K562 (cell line): ENCODE data around the gene VSIG10L2.

Source experiments
- ATF7 ChIP-seq: fragments of 450-650 bp; IDR thresholded peaks from 2 replicates; pipeline ENCODE4 v1.7.1; 2014; ENCODE audit warnings: mild to moderate bottlenecking, moderate library complexity
- TF ChIP-seq, protein P1 (sequence below), 2 experiments: fragments of 450-650 bp; formaldehyde crosslinking in 1 of 2; IDR thresholded peaks; 2 replicates each; pipeline versions ENCODE4 v1.4.0 to v1.6.1; 2014 to 2020; ENCODE audit warnings: mild to moderate bottlenecking in 2 of 2, borderline replicate concordance in 1 of 2, low read depth in 1 of 2
- TF ChIP-seq, protein P2 (sequence below): sonication (generic); formaldehyde crosslinking; IDR thresholded peaks from 2 replicates; pipeline ENCODE4 v1.8.1; 2022; ENCODE audit warnings: missing genetic modification reagents
- TF ChIP-seq, protein P3 (sequence below): sonication (generic); formaldehyde crosslinking; IDR thresholded peaks from 2 replicates; pipeline ENCODE4 v1.8.0; 2022; ENCODE audit warnings: mild to moderate bottlenecking, missing genetic modification reagents

DNA sequence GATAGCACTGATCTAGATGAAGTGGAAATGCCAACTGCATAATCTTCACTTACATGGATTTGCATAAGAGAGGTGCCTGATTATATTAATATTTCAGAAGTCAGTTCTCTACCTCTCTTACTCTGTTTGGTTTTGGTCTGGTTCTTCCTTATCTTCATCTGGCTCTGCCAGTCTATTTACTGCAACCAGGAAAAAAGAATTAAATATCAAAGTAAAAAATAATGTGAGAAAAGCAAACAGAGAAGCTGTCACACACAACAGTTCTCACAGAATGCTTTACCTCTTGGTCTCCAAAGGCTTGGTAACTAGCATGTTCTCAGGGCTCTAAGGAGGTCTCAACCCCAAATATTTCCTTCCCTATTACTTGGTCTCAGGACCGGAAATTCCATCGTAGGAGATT, 6.7 kb downstream of the VSIG10L2 start:
- TF ChIP-seq, protein P1, sequence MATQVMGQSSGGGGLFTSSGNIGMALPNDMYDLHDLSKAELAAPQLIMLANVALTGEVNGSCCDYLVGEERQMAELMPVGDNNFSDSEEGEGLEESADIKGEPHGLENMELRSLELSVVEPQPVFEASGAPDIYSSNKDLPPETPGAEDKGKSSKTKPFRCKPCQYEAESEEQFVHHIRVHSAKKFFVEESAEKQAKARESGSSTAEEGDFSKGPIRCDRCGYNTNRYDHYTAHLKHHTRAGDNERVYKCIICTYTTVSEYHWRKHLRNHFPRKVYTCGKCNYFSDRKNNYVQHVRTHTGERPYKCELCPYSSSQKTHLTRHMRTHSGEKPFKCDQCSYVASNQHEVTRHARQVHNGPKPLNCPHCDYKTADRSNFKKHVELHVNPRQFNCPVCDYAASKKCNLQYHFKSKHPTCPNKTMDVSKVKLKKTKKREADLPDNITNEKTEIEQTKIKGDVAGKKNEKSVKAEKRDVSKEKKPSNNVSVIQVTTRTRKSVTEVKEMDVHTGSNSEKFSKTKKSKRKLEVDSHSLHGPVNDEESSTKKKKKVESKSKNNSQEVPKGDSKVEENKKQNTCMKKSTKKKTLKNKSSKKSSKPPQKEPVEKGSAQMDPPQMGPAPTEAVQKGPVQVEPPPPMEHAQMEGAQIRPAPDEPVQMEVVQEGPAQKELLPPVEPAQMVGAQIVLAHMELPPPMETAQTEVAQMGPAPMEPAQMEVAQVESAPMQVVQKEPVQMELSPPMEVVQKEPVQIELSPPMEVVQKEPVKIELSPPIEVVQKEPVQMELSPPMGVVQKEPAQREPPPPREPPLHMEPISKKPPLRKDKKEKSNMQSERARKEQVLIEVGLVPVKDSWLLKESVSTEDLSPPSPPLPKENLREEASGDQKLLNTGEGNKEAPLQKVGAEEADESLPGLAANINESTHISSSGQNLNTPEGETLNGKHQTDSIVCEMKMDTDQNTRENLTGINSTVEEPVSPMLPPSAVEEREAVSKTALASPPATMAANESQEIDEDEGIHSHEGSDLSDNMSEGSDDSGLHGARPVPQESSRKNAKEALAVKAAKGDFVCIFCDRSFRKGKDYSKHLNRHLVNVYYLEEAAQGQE (IDR thresholded peaks at IDR 0.05; ENCODE audit: borderline replicate concordance) = no peak
- TF ChIP-seq, protein P1 (CRISPR knock-in tag; IDR thresholded peaks at IDR 0.05; ENCODE audit: low read depth) = no peak
- TF ChIP-seq, protein P2, sequence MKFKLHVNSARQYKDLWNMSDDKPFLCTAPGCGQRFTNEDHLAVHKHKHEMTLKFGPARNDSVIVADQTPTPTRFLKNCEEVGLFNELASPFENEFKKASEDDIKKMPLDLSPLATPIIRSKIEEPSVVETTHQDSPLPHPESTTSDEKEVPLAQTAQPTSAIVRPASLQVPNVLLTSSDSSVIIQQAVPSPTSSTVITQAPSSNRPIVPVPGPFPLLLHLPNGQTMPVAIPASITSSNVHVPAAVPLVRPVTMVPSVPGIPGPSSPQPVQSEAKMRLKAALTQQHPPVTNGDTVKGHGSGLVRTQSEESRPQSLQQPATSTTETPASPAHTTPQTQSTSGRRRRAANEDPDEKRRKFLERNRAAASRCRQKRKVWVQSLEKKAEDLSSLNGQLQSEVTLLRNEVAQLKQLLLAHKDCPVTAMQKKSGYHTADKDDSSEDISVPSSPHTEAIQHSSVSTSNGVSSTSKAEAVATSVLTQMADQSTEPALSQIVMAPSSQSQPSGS (CRISPR knock-in tag) = no peak
- TF ChIP-seq, protein P3, sequence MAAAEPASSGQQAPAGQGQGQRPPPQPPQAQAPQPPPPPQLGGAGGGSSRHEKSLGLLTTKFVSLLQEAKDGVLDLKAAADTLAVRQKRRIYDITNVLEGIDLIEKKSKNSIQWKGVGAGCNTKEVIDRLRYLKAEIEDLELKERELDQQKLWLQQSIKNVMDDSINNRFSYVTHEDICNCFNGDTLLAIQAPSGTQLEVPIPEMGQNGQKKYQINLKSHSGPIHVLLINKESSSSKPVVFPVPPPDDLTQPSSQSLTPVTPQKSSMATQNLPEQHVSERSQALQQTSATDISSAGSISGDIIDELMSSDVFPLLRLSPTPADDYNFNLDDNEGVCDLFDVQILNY (CRISPR knock-in tag) = no peak
- TF ChIP-seq ATF7 = no peak
